Right lung (tissue), 5 donors: ENCODE results near the gene MAGED2. TPM values are rescaled to one million over a fixed set of nuclear protein-coding genes. Genes with fewer than 3 reads are reported as not detected.

Source experiments
- polyA plus RNA-seq, 5 donors: library from polyadenylated mRNA; unstranded; fragments of 120-200 nt; gene quantifications; one replicate each; pipeline versions ENCODE4 v1.2.1 to v1.2.3, GENCODE V29; 2013; ENCODE audit warnings: inconsistent platforms in 1 of 5, low replicate concordance in 1 of 5; ENCODE audit not compliant: insufficient read length in 5 of 5, insufficient read depth in 1 of 5

Gene MAGED2
- polyA plus RNA-seq, 5 donors, result 560 to 616 (median 589) TPM

Other genes starting within 250 kb of the MAGED2 start
- under 1 TPM in 4 of 5 donors, not detected in 1; 0.04 to 0.18 (median 0.09) TPM for gene ITIH6, start 9.5 kb upstream of the MAGED2 start, polyA plus RNA-seq
- gene TRO, start 113.1 kb downstream of the MAGED2 start, polyA plus RNA-seq, result 100 to 1,000 TPM in 1 of 5 donors, 10 to 100 TPM in 4; 92.2 to 138 (median 96.3) TPM
- gene PFKFB1, start 186.4 kb downstream of the MAGED2 start, polyA plus RNA-seq, result under 1 TPM; 0.32 to 0.58 (median 0.53) TPM
- gene APEX2, start 192.6 kb downstream of the MAGED2 start, polyA plus RNA-seq, result 10 to 100 TPM; 12.0 to 18.9 (median 13.6) TPM
- 10 to 100 TPM; 22.1 to 52.6 (median 29.1) TPM for gene ALAS2, start 223.2 kb downstream of the MAGED2 start, polyA plus RNA-seq